SW480 (cell line): ENCODE data around the gene KLF7.
A peak's percentile ranks its signal among the peaks of the same experiment; 100 is the strongest.
"Not testable (repeated sequence)": the region's sequence is repeated elsewhere in the genome, so short reads cannot be mapped to it uniquely, and the experiment has no call there.

ENCODE experiments used
- DNase-seq: peaks from one replicate; pipeline ENCODE4 v3.0.0-alpha.2; 2016; ENCODE audit warnings: low spot score

The KLF7 gene

DNA sequence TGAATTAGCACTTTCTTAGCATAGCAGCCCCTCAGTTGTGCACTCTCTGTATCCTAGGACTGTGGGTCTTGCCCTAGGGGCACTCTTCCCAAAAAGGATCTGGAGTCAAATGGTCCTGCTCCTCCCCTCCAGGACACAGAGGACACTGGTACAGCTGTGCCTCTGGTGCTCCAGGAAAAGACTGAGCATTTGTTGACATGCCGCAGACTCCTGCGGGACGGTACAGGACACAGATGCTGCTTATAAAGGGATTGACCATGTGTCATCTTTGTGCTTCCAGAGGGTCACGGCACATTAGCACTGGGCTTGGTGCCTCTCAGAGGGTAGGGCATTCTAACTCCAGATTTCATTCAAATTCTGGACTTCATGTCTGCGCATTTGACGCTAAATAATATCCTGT, 110.5 kb downstream of the KLF7 start:
- DNase-seq: no peak

DNA sequence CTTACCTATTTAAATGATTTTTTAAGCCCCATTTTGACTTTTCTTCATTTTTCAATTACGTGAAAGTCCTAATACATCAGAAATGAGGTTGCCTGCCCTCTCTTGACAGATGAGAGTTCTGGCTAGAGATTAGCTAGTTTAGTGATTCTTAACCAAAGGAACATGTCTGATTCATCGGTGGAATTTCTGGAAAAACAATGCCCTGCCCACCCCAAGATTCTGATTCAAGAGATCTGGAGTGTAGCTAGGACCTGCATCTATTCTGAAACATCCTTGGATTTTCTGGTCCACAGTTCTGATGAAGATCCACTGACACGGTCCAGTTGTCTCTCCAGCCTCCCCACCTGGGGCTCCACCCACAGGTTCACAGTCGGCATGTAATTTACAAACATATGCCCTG, 111.2 kb downstream of the KLF7 start:
- DNase-seq: no peak

DNA sequence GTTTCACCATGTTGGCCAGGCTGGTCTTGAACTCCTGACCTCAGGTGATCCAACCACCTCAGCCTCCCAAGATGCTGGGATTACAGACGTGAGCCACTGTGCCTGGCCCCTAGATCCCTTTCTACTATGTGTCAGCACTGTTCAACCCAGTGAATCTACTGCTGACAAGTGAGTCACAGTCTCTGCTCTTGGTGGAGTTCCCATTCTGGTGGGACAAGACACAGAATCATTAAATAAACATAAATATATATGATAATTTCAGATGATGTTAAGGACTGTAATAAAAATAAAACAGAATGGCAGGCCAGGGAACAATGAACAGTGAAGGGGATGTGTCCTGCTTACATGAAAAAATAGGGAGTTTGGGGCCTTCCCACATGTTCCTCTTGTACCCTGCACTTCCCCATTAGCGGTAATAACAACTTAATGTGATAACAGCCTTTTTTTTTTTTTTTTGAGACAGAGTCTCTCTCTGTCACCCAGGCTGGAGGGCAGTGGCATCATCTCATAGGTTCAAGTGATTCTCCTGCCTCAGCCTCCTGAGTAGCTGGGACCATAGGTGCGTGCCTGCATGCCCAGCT, 114.3 kb downstream of the KLF7 start:
- DNase-seq: no peak

DNA sequence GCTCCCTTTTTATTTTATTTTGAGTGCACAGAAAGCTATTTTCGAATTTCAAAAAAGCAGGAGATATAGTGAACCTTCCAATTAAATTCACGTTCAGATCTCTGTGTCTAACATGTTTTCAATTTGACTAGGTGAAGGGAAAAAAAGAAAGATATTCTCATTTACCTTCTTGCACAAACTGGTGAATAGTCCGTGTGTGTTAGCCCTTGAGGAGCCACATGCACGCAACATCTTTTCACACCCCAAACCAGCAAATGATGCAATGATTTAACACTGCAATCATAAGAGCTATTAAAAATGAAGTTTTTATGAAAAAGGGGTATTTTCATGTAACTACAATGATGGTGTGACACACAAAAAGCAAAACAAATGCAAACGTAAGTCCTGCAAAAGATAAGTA, 116.6 kb downstream of the KLF7 start:
- DNase-seq: no peak

DNA sequence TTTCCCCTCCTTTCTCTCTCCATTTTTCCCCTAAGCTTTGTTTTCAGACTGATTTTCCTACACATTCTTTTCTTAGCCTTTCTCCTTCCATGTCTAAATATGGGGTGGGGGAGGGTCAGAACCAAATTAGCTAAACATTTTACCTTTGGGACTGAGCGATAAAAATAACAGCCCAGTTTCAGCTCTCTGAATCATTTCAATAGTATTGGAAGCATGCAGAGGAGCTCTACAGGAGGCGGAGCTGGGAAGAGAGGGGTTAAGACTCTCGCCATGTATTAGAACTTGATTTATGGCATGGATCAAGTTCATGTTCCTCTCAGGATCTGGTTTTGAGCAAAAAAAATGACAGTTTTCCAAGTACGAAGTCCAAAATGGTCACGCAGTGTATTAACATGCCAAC, 117.3 kb downstream of the KLF7 start:
- DNase-seq: no peak

DNA sequence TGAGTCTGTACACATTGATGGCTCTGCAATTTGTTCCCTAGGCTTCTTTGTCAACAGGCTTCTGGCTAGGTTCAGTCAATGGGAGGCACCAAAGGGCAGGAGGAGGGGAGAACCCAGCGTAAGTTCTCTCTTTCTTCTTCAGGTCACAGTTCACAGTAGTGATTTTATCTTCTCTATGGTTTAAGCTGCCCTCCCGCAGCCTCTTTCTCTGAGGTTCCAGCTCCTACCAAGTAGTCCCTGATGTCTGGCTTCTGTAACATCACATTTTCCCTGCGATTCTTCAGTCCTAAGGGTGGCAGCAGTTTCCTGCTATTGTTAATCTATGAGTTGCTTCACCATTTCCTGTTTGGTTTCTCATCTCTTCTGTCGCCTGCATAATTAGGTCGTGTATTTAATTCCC, 119.0 kb downstream of the KLF7 start:
- DNase-seq: peak; percentile 12

DNA sequence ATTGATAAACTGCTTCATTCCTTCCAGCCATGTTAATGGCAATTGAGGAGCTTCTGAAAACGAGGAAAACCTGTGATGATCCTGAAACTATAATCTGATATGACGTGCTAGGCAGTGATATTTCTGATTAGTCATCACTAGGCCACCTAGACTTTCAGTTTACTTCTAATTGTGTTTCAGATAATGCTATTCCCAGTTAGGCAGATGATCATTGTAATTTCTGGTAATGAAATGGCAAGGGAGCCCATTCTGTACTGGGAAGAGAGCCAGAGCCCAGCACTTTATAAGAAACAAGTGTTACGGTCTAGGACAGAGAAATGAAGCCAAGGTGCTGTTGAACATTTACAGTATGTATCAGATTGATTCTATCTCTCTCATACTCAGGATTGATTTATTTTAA, 120.2 kb downstream of the KLF7 start:
- DNase-seq: no peak

DNA sequence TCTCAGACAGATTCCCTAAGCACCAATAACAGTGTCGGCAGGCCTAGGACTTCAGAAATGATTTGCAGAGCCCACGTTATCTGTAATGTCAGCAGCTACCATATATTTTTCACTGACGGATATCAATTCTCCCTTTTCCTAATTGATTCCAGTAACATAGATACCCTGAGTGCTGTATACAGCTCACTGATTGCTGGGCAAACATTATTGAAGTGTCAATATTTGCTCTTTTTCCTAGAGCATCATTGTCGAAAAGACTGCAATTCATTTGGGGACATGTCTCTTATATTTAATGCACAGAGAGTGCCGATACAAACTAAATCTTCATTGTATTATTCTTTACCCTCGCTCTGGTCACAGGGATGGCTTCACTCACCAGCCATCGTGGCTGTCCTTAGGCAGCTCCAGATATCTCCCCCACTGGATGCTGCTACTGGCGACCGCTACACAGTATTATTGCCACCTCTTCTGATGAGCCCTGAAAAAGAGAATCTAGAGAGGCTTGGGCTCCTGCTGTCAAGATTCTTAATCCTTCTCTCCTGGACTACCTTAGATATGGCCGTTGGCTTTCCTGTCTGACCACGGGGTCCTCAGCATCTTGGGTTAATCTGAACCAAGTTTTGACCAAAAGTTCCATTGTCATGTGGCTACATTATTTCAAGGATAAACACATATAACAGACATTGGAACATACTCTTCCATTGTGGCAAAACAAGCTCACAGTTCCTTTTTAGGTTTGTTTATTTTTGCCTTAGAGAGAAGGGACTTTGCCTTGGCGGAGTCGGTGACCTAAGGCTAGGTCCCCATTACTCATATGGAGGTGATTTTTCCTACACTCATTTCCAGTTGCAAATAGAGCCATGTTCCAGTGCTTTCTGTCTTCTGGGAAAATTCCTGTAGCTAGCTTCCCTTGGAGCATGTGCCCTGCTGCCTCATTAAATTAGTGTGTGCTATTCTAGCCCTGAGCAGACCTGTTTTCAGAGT, 121.1 kb downstream of the KLF7 start:
- no peak for DNase-seq

DNA sequence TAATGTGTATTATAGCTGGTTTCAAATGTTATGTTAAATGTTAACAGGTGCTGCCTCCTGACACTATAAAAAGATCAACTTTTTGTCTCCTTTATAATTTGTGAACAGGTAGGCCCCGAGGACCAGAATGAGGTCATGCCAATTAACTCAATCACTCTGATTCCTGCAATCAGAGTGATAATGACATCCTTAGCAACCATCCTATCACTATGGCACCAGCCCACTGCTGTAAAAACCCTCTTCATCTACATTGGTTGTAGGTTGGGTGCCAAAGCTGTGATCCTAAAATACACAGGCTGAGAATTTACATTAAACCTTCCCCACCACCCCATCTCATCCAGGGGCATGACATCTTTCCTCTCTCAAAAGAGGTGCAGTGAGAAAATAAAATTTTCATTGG, 122.9 kb downstream of the KLF7 start:
- no peak for DNase-seq

DNA sequence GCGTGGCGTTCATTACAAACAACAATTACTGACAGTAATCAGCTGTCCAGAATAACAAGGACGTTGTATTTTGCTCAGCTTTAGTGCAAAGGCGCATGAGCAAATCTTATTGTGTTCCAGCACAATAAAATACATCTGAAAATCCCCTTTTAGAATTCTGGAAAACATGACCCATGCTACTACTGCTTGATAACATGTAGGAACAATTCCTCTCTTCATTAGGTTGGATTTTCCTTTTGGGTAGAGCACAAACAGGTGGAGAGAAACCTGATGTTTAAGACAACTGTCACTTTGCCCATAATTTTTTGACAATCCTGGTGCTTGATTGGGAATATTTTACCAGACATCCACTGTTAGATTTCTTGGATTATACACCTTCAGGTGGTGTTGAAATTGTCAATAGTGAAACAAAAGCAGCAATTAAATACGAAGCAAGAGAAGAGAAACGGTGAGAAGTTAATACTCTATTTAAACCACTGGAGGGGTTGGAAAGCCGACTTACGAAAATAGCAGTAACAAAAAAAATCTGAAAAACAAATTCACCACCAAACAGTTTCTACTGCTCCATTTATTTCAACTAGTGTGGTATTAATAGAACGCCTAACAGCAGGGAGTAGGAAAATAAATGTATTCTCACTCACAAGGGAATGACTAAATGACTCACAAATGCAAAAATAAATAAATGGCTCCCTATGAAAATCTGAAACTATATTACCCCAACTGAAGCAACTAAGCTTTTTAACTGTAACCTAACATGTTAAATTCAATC, 123.8 kb downstream of the KLF7 start:
- no peak for DNase-seq

DNA sequence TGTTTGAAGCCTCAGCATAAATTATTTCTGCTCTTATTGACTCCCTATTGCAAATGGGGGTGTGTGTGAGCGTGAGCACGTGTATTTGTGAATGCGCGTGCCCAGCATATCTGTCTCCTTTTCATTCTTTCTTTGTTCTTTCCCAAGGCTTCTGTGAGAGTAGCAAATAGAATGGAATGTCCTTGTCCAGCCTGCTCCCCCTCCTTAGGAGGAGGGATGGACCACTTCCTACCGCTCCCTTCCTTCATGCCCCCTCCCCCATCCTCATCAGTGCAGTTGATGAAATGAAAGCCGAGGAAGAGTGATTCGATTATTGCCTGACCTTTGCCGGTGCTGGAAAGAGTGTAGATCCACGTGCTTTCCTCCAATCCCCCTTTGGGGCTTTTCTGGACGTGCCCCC, 124.5 kb downstream of the KLF7 start:
- no peak for DNase-seq

DNA sequence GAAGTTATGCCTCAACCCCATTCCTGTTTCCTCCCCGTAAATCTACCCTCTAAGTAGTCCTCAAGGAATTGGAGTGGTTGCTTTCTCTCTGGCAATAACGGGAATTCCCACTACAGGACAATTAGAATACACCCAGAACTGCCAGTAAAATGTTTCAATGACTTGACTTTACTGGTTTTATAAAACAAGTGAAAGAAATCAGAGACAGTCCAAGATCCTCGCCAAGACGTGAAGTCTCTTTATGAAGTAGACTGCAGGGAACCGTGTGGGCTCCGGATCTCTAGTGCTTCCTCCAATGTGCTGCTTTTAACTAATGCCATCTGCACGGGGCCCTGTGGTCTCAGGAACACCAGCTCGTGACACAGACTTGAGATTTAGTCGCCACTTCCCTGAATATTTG, 125.1 kb downstream of the KLF7 start:
- DNase-seq: no peak

DNA sequence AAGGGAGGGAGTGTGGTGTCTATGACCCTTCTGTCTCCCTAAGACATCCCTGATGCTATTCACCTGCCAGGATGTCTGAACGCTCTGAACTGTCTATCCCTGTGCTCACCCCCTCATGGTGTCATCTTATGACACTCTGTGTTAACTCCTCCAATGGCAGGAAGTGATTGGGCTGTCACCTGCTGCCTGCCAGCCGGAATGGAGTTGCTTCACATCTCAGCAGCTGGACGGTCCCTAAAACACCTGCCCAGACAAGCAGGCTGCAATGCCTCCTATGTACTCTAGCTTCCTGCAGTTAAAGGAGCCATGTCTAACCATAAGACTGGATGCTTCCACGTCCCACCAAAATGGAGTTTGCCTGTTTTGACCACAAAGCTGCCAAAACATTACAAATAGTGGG, 126.5 kb downstream of the KLF7 start:
- peak; percentile 3 for DNase-seq

DNA sequence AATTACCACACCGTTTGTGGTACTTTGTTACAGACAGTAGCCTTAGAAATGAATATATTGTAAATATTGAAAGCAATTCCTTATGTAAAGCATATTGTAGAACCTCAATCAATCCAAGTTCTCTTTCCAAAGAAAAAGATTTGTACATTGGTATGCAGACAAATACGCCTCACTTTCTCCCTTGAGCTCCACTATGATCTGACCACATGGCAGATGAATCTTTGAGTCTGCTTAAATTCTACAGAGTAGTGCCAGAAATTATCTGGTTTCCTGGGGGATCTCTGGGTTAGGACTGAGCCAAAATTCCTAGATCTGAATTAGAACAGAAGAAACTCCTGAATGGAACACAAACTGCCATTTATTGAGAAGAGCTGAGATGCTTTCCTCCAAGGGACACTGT, 127.4 kb downstream of the KLF7 start:
- DNase-seq: no peak

DNA sequence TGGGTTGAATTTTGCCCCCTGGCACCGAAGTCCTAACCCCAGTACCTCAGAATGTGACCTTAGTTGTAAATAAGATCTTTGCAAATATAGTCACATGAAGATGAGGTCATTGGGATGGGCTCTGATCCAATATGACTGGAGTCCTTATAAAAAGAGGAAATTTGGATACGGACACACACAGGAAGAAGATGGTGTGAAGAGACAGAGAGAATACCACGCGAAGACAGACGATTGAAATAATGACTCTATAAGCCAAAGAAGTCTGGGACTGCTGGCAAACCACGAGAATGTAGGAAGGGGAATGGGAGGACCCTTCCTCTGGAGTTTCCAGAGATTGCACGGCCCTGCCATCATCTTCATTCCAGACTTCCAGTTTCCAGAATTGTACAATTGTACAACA, 127.9 kb downstream of the KLF7 start:
- no peak for DNase-seq

DNA sequence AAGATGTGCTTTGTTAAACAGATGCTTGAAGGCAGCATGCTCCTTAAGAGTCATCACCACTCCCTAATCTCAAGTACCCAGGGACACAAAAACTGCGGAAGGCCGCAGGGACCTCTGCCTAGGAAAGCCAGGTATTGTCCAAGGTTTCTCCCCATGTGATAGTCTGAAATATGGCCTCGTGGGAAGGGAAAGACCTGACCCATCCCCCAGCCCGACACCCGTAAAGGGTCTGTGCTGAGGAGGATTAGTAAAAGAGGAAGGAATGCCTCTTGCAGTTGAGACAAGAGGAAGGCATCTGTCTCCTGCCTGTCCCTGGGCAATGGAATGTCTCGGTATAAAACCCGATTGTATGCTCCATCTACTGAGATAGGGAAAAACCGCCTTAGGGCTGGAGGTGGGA, 128.7 kb downstream of the KLF7 start:
- not testable (repeated sequence) for DNase-seq

DNA sequence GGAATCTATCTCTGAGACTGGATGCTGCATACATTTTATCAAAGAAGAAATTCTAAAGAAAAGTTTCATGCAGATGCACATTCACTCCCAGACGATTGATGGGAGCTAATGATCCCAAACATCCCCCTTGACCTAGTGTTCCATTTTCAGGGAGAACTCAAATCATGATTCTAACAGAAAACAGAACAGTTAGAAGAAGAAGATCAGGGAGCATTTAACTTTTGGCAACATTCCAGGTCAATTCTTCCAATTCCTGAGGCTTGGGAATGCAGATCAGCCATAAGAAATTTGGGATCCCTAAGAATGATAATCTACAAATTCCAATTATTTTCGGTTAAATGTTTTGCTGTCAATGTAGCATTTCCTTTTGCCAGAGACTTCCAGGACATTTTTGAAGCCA, 129.9 kb downstream of the KLF7 start:
- DNase-seq: no peak

DNA sequence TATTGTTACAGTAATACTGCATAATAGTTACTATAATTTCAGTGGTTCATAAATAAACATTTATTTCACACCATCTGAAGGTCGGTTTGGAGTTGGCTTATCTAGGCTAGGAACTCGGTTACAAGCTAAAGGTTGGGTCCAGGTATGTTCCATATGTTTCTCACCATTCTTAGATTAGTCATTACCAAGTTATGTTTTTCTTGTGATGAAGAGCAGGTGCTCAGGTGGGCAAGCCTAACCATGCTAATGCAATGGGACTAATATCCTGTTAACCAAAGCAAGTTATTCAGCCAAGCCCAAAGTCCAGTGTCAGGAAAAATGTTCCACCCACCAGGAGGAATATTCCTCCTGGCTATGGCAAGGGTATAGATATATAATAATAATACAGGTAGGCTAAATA, 133.3 kb downstream of the KLF7 start:
- DNase-seq: no peak
